GM23248 (cell line): ENCODE data around the gene ZFYVE21.

ENCODE experiments used
- EZH2 ChIP-seq: fragments of 200-600 bp; sonication (generic); IDR thresholded peaks from 2 replicates; pipeline ENCODE4 v1.6.1; 2018; ENCODE audit warnings: antibody characterized with exemption, mild to moderate bottlenecking; ENCODE audit not compliant: insufficient read depth, poor library complexity, severe bottlenecking
- EZH2phosphoT487 ChIP-seq: fragments of 200-600 bp; sonication (generic); IDR thresholded peaks from 2 replicates; pipeline ENCODE4 v1.6.1; 2018; ENCODE audit warnings: antibody characterized with exemption, moderate library complexity, mild to moderate bottlenecking, low read depth; ENCODE audit not compliant: insufficient read depth

DNA sequence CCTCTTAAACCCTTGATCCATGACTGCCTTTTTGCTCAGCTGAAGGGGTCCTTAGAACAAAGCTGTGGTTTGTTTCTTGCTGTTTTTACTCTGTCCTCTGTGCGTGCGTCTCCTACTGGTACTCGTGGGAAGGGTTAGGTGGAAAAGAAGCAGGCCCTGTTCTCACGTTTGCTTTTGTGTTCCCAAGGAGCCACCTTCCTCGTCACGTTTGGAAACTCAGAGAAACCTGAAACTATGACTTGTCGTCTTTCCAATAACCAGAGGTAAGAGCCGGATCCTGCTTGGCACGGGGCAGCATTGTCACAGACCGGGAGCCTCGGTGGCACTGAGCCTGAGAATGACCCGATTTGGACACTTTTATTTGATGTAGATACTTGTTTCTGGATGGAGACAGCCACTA is 13.1 kb downstream of the ZFYVE21 start:
- no peak for TF ChIP-seq EZH2phosphoT487
- no peak for TF ChIP-seq EZH2
